Measurements from ENCODE around the gene RDH5. TPM values are rescaled to one million over a fixed set of nuclear protein-coding genes. Genes with fewer than 3 reads are reported as not detected.

Gene RDH5
- total RNA-seq, 1 experiment from 2014 or later, result 5.8 TPM

DNA sequence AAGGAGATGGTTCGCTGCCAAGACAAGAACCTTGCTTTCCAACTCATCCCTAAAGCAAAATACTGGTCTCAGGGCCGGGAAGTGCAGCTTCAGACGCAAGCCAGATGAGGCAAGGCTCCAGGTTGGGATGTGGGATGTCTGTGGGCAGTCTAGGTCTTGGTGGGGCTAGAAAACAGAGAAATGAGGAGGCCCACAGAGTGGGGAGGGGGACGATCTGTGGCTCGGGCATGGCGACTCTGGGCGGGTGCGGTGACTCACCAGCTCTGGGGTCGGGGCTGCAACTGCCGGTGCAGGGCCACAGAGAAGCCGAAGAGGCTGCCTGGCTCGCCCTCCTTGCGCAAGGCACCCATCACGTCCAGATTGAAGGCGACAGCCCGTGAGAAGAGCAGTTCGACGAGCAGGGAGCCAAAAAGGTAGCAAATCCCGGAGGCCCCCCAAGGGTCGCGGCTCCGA, 12.9 kb upstream of the RDH5 start:
- POLR2A ChIA-PET, result interaction anchor here (1.0 to 2.0 kb wide), 5 partner anchors 8 to 123 kb away, joined by 3 to 13 read pairs (median 6); partner anchors contain the start of genes BLOC1S1 and CD63
- Mint-ChIP-seq H3K4me3 (peak overlapping the region; percentile 88), H3K9me3 (no peaks in the 10 kb centered on the region), H3K27me3 (ENCODE audit: low read depth) (peaks cover 37% of the 10 kb centered on the region), H3K27ac (no peak overlapping the region), H3K36me3 (no peaks in the 10 kb centered on the region), H3K4me1 (peaks cover 36% of the 10 kb centered on the region)
- ATAC-seq (peak; percentile 21), DNase-seq (ENCODE audit: low spot score) (peak; percentile 52)
- TF ChIP-seq GRHL2 (CRISPR knock-in tag; IDR thresholded peaks at IDR 0.05; ENCODE audit: insufficient replicate concordance, severe bottlenecking) (no peak), JUN (CRISPR knock-in tag; IDR thresholded peaks at IDR 0.05) (no peak), FOXP1 (CRISPR knock-in tag; IDR thresholded peaks at IDR 0.05; ENCODE audit: borderline replicate concordance) (no peak), RELA (CRISPR knock-in tag; IDR thresholded peaks at IDR 0.05; ENCODE audit: borderline replicate concordance) (no peak), MYBL2 (CRISPR knock-in tag; IDR thresholded peaks at IDR 0.05) (no peak), FOXK1 (CRISPR knock-in tag; IDR thresholded peaks at IDR 0.05) (no peak), SP1 (CRISPR knock-in tag; conservative IDR thresholded peaks at IDR 0.05) (no peak), ZNF232 (CRISPR knock-in tag; IDR thresholded peaks at IDR 0.05) (no peak), ETV6 (CRISPR knock-in tag; IDR thresholded peaks at IDR 0.05) (no peak), MXD4 (CRISPR knock-in tag; IDR thresholded peaks at IDR 0.05; ENCODE audit: borderline replicate concordance) (no peak)
- TF ChIP-seq, protein P1, sequence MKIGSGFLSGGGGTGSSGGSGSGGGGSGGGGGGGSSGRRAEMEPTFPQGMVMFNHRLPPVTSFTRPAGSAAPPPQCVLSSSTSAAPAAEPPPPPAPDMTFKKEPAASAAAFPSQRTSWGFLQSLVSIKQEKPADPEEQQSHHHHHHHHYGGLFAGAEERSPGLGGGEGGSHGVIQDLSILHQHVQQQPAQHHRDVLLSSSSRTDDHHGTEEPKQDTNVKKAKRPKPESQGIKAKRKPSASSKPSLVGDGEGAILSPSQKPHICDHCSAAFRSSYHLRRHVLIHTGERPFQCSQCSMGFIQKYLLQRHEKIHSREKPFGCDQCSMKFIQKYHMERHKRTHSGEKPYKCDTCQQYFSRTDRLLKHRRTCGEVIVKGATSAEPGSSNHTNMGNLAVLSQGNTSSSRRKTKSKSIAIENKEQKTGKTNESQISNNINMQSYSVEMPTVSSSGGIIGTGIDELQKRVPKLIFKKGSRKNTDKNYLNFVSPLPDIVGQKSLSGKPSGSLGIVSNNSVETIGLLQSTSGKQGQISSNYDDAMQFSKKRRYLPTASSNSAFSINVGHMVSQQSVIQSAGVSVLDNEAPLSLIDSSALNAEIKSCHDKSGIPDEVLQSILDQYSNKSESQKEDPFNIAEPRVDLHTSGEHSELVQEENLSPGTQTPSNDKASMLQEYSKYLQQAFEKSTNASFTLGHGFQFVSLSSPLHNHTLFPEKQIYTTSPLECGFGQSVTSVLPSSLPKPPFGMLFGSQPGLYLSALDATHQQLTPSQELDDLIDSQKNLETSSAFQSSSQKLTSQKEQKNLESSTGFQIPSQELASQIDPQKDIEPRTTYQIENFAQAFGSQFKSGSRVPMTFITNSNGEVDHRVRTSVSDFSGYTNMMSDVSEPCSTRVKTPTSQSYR (CRISPR knock-in tag; IDR thresholded peaks at IDR 0.05), result no peak
- TF ChIP-seq, protein P2, sequence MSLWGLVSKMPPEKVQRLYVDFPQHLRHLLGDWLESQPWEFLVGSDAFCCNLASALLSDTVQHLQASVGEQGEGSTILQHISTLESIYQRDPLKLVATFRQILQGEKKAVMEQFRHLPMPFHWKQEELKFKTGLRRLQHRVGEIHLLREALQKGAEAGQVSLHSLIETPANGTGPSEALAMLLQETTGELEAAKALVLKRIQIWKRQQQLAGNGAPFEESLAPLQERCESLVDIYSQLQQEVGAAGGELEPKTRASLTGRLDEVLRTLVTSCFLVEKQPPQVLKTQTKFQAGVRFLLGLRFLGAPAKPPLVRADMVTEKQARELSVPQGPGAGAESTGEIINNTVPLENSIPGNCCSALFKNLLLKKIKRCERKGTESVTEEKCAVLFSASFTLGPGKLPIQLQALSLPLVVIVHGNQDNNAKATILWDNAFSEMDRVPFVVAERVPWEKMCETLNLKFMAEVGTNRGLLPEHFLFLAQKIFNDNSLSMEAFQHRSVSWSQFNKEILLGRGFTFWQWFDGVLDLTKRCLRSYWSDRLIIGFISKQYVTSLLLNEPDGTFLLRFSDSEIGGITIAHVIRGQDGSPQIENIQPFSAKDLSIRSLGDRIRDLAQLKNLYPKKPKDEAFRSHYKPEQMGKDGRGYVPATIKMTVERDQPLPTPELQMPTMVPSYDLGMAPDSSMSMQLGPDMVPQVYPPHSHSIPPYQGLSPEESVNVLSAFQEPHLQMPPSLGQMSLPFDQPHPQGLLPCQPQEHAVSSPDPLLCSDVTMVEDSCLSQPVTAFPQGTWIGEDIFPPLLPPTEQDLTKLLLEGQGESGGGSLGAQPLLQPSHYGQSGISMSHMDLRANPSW (CRISPR knock-in tag; conservative IDR thresholded peaks at IDR 0.05; ENCODE audit: low read depth), result no peak
- TF ChIP-seq, protein P3, sequence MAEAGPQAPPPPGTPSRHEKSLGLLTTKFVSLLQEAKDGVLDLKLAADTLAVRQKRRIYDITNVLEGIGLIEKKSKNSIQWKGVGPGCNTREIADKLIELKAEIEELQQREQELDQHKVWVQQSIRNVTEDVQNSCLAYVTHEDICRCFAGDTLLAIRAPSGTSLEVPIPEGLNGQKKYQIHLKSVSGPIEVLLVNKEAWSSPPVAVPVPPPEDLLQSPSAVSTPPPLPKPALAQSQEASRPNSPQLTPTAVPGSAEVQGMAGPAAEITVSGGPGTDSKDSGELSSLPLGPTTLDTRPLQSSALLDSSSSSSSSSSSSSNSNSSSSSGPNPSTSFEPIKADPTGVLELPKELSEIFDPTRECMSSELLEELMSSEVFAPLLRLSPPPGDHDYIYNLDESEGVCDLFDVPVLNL (CRISPR knock-in tag; IDR thresholded peaks at IDR 0.05; ENCODE audit: borderline replicate concordance, low read depth), result no peak
- TF ChIP-seq, protein P4, sequence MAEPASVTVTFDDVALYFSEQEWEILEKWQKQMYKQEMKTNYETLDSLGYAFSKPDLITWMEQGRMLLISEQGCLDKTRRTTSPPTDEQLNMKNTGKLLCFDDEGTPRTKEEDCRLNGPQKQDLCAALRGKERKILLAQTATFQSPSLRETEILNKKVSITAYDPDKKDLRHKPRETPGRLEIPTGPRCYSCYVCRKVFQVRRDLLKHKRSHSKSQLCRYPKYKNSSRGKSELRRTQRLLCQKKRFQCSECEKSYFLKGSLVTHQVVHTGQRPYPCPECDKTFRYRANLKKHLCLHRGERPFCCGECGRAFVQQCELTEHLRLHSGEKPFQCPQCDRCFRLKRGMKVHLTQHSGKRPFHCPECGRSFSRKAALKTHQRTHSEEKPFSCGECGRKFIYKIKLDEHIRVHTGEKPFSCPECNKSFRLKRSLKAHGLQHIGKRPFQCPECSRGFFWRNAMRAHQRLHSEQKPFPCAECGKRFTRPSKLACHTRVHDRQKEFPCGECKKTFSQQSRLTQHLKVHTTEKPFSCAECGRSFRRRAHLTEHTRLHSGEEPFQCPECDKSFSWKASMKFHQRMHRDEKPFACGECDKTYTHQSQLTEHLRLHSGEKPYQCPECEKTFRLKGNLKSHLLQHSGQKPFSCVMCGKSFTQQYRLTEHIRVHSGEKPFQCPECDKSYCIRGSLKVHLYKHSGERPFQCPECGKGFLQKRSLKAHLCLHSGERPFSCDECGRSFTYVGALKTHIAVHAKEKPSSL (CRISPR knock-in tag; conservative IDR thresholded peaks at IDR 0.05), result no peak
- TF ChIP-seq, protein P5, sequence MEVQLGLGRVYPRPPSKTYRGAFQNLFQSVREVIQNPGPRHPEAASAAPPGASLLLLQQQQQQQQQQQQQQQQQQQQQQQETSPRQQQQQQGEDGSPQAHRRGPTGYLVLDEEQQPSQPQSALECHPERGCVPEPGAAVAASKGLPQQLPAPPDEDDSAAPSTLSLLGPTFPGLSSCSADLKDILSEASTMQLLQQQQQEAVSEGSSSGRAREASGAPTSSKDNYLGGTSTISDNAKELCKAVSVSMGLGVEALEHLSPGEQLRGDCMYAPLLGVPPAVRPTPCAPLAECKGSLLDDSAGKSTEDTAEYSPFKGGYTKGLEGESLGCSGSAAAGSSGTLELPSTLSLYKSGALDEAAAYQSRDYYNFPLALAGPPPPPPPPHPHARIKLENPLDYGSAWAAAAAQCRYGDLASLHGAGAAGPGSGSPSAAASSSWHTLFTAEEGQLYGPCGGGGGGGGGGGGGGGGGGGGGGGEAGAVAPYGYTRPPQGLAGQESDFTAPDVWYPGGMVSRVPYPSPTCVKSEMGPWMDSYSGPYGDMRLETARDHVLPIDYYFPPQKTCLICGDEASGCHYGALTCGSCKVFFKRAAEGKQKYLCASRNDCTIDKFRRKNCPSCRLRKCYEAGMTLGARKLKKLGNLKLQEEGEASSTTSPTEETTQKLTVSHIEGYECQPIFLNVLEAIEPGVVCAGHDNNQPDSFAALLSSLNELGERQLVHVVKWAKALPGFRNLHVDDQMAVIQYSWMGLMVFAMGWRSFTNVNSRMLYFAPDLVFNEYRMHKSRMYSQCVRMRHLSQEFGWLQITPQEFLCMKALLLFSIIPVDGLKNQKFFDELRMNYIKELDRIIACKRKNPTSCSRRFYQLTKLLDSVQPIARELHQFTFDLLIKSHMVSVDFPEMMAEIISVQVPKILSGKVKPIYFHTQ (CRISPR knock-in tag; IDR thresholded peaks at IDR 0.05), result no peak
- TF ChIP-seq, protein P6, sequence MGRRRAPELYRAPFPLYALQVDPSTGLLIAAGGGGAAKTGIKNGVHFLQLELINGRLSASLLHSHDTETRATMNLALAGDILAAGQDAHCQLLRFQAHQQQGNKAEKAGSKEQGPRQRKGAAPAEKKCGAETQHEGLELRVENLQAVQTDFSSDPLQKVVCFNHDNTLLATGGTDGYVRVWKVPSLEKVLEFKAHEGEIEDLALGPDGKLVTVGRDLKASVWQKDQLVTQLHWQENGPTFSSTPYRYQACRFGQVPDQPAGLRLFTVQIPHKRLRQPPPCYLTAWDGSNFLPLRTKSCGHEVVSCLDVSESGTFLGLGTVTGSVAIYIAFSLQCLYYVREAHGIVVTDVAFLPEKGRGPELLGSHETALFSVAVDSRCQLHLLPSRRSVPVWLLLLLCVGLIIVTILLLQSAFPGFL (CRISPR knock-in tag; IDR thresholded peaks at IDR 0.05; ENCODE audit: borderline replicate concordance), result no peak
- CTCF ChIA-PET, result interaction anchor here (0.5 to 3.9 kb wide), 15 partner anchors 11 to 290 kb away, joined by 3 to 141 read pairs (median 8); partner anchors contain the start of genes BLOC1S1, CD63, DNAJC14 and ORMDL2

Data from WTC11 (cell line).